ENCODE results near the gene ABHD2.
A peak's percentile ranks its signal among the peaks of the same experiment; 100 is the strongest.

GRCh38 chr15:89057506-89058133 lies 30.6 kb upstream of the ABHD2 start:
- peak; percentile 99 for TF ChIP-seq CTCF (conservative IDR thresholded peaks at IDR 0.05; ENCODE audit: low read depth, low read length)
- no peak for TF ChIP-seq EZH2 (IDR thresholded peaks at IDR 0.05; ENCODE audit: borderline replicate concordance, low read depth, low read length, poor library complexity, severe bottlenecking)
